A673 (cell line): ENCODE data around the gene EML1.

Source experiments
- CTCF ChIP-seq: fragments of 300-800, 200-600 bp; sonication (generic); conservative IDR thresholded peaks from 2 replicates; pipeline ENCODE4 v1.5.1; 2017; ENCODE audit warnings: low read depth, mild to moderate bottlenecking, antibody characterized with exemption, low read length, moderate library complexity, mixed read lengths
- EZH2 ChIP-seq: fragments of 200-600 bp; sonication (generic); IDR thresholded peaks from 2 replicates; pipeline ENCODE4 v1.6.1; 2017; ENCODE audit warnings: borderline replicate concordance, low read depth, mild to moderate bottlenecking, mixed read lengths, antibody characterized with exemption, low read length; ENCODE audit not compliant: poor library complexity, severe bottlenecking

- no peak for TF ChIP-seq CTCF
- TF ChIP-seq EZH2: no peak
These were observed 162.7 kb downstream of the EML1 start for GRCh38 chr14:99955826-99956455.
